ENCODE measurements around the gene HIGD1B. TPM values are rescaled to one million over a fixed set of nuclear protein-coding genes. Genes with fewer than 3 reads are reported as not detected.

The HIGD1B gene
- total and polyA plus RNA-seq, 9 of the 15 experiments (the other 6 are each of a cell fraction or from before 2014, with no cell fraction given): not detected

DNA sequence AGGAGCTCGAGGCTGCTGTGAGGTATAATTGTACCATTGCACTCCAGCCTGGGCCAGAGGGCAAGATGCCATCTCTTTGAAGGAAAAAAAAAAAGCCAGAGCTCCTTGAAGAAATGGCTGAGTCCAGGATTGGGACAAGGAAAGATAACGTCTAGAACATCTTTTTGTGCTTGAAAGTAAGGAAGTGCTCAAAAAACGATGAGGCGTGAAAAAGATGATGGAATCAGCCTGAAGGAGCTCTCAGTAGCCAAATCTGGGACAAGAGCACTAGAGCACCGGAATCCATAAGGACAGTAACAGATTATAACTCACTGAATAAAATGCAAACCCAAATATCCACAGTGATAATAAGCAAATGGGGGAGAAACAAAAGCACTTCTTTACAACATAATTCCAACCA lies 29.4 kb downstream of the HIGD1B start:
- Histone ChIP-seq H3K4me1 (replicated peaks in 1 of 2; ENCODE audit: control insufficient read depth in 2 of 2, insufficient read depth in 2 of 2, low read length in 2 of 2) (no peaks in the 10 kb centered on the region), H4K20me1 (replicated peaks; ENCODE audit: control insufficient read depth, insufficient read depth, low read length) (no peaks in the 10 kb centered on the region), H3K9me3 (replicated peaks; ENCODE audit: control insufficient read depth, insufficient read depth, low read depth, low read length) (no peaks in the 10 kb centered on the region), H3K9ac (ENCODE audit: insufficient read depth in 1 of 2, low read depth in 2 of 2, low read length in 2 of 2) (no peak overlapping the region), H3K36me3 (ENCODE audit: control insufficient read depth, insufficient read depth, low read length) (peaks cover 90% of the 10 kb centered on the region), H3K79me2 (ENCODE audit: control insufficient read depth, insufficient read depth, low read length) (no peaks in the 10 kb centered on the region), H3K27me3 (ENCODE audit: control insufficient read depth in 2 of 2, insufficient read depth in 2 of 2, low read length in 2 of 2) (no peaks in the 10 kb centered on the region), H3K27ac (ENCODE audit: extremely low read depth, low read depth, low read length) (no peak overlapping the region), H2AFZ (ENCODE audit: low read depth, low read length) (no peak overlapping the region), H3K4me3 (no peak overlapping the region), H3K4me2 (ENCODE audit: insufficient read depth, low read length) (no peak overlapping the region), H3K9me1 (ENCODE audit: control insufficient read depth, insufficient read depth, low read length) (no peaks in the 10 kb centered on the region)
- WGBS (ENCODE audit: insufficient coverage, low coverage, missing lambda C conversion rate): 89% methylated on average over 5 of the region's 5 CpGs
- intact Hi-C loops (cut with micrococcal nuclease) (no loop called here), in situ Hi-C loops (cut with MboI) (no loop called here)
- ATAC-seq (no peak), FAIRE-seq (no peak), DNase-seq (ENCODE audit: extremely low read depth in 1 of 4, low spot score in 3 of 4) (no peak)
- BruUV-seq (replicated peaks): no TSS peak
- ChIA-PET POLR2A (interaction anchor here (0.9 to 2.0 kb wide), 3 partner anchors 10 to 111 kb away, joined by 3 to 6 read pairs (median 4); no protein-coding TSS in a partner anchor), CTCF (ENCODE audit: low intra/inter-chr PET ratio) (no interaction called here)
- TF ChIP-seq PHF8 (IDR thresholded peaks at IDR 0.05; ENCODE audit: borderline replicate concordance, low read length): no peak
- TF ChIP-seq, protein P1, sequence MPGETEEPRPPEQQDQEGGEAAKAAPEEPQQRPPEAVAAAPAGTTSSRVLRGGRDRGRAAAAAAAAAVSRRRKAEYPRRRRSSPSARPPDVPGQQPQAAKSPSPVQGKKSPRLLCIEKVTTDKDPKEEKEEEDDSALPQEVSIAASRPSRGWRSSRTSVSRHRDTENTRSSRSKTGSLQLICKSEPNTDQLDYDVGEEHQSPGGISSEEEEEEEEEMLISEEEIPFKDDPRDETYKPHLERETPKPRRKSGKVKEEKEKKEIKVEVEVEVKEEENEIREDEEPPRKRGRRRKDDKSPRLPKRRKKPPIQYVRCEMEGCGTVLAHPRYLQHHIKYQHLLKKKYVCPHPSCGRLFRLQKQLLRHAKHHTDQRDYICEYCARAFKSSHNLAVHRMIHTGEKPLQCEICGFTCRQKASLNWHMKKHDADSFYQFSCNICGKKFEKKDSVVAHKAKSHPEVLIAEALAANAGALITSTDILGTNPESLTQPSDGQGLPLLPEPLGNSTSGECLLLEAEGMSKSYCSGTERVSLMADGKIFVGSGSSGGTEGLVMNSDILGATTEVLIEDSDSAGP (CRISPR knock-in tag; IDR thresholded peaks at IDR 0.05): no peak
- no peak for TF ChIP-seq NR1H2 (CRISPR knock-in tag; IDR thresholded peaks at IDR 0.05)
- TF ChIP-seq FOXP1 (CRISPR knock-in tag; IDR thresholded peaks at IDR 0.05): no peak
- TF ChIP-seq, protein P2, sequence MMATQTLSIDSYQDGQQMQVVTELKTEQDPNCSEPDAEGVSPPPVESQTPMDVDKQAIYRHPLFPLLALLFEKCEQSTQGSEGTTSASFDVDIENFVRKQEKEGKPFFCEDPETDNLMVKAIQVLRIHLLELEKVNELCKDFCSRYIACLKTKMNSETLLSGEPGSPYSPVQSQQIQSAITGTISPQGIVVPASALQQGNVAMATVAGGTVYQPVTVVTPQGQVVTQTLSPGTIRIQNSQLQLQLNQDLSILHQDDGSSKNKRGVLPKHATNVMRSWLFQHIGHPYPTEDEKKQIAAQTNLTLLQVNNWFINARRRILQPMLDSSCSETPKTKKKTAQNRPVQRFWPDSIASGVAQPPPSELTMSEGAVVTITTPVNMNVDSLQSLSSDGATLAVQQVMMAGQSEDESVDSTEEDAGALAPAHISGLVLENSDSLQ (IDR thresholded peaks at IDR 0.05): no peak
- TF ChIP-seq ZBTB43 (CRISPR knock-in tag; IDR thresholded peaks at IDR 0.05): no peak
- TF ChIP-seq KDM5B (IDR thresholded peaks at IDR 0.05; ENCODE audit: insufficient replicate concordance, low read depth, low read length): no peak
- TF ChIP-seq CEBPB (tag; IDR thresholded peaks at IDR 0.05): no peak
- no peak for TF ChIP-seq ZNF263 (CRISPR knock-in tag; IDR thresholded peaks at IDR 0.05; ENCODE audit: borderline replicate concordance)
- TF ChIP-seq ZNF184 (CRISPR knock-in tag; IDR thresholded peaks at IDR 0.05): no peak
- TF ChIP-seq ESRRB (CRISPR knock-in tag; IDR thresholded peaks at IDR 0.05; ENCODE audit: borderline replicate concordance): no peak
- TF ChIP-seq ZNF77 (CRISPR knock-in tag; IDR thresholded peaks at IDR 0.05): no peak
- no peak for TF ChIP-seq NFRKB (IDR thresholded peaks at IDR 0.05; ENCODE audit: low read depth)
- TF ChIP-seq HIVEP1 (CRISPR knock-in tag; IDR thresholded peaks at IDR 0.05): no peak
- no peak for TF ChIP-seq SETDB1 (IDR thresholded peaks at IDR 0.05; ENCODE audit: low read length)
- TF ChIP-seq ZBTB7A (IDR thresholded peaks at IDR 0.05; ENCODE audit: borderline replicate concordance, control insufficient read depth, low read depth, low read length): no peak

Measured in K562 (cell line).